Osteoblast (primary cell): ENCODE measurements around the gene LILRB4. TPM values are rescaled to one million over a fixed set of nuclear protein-coding genes. Genes with fewer than 3 reads are reported as not detected.
"Not testable (repeated sequence)": the region's sequence is repeated elsewhere in the genome, so short reads cannot be mapped to it uniquely, and the experiment has no call there.

Source experiments
- DNase-seq: peaks from one replicate; pipeline ENCODE4 v3.0.0; 2011; ENCODE audit warnings: low spot score, mixed read lengths; ENCODE audit not compliant: insufficient read length; ENCODE audit errors: missing footprints
- H2AFZ ChIP-seq: 2 replicates; pipeline ENCODE4 v1.6.0; 2011; ENCODE audit warnings: mild to moderate bottlenecking, low read length
- H3K27ac ChIP-seq: 2 replicates; pipeline ENCODE4 v1.5.1; 2011; ENCODE audit warnings: mild to moderate bottlenecking, low read depth, low read length, moderate library complexity
- H3K27me3 ChIP-seq: 2 replicates; pipeline ENCODE4 v1.6.0; 2012; ENCODE audit warnings: mild to moderate bottlenecking, control low read depth, inconsistent platforms, low read length, moderate library complexity; ENCODE audit not compliant: insufficient read depth
- H3K36me3 ChIP-seq: 2 replicates; pipeline ENCODE4 v1.5.1; 2011; ENCODE audit warnings: mild to moderate bottlenecking, low read length, control low read depth, moderate library complexity; ENCODE audit not compliant: insufficient read depth
- H3K4me1 ChIP-seq: 2 replicates; pipeline ENCODE4 v1.5.1; 2011; ENCODE audit warnings: mild to moderate bottlenecking, low read length, control low read depth, moderate library complexity; ENCODE audit not compliant: insufficient read depth
- H3K4me2 ChIP-seq: 2 replicates; pipeline ENCODE4 v1.6.0; 2011; ENCODE audit warnings: mild to moderate bottlenecking, low read length; ENCODE audit not compliant: insufficient read depth
- H3K4me3 ChIP-seq: fragments of 200-600 bp; sonication (generic); 3 replicates; pipeline ENCODE4 v1.5.1; 2012; ENCODE audit warnings: mild to moderate bottlenecking, low read length, inconsistent platforms; ENCODE audit not compliant: insufficient read depth
- H3K79me2 ChIP-seq: 2 replicates; pipeline ENCODE4 v1.6.0; 2012; ENCODE audit warnings: mild to moderate bottlenecking, low read length, control low read depth, inconsistent platforms; ENCODE audit not compliant: insufficient read depth
- H3K9me3 ChIP-seq: 2 replicates; pipeline ENCODE4 v1.5.1; 2011; ENCODE audit warnings: low read depth, low read length, control low read depth
- H4K20me1 ChIP-seq: 2 replicates; pipeline ENCODE4 v1.6.0; 2012; ENCODE audit warnings: mild to moderate bottlenecking, low read length, control low read depth; ENCODE audit not compliant: insufficient read depth
- total RNA-seq: library from RNA; depleted of rRNA; stranded (reverse); fragments of >200 nt; gene quantifications from 2 replicates; pipeline ENCODE4 v1.2.3, GENCODE V29; 2012
- TF ChIP-seq, protein P1 (sequence below): IDR thresholded peaks from 2 replicates; pipeline ENCODE4 v1.5.1; 2011; ENCODE audit warnings: mild to moderate bottlenecking, low read depth, low read length, moderate library complexity; ENCODE audit errors: extremely low read depth

Gene LILRB4
- total RNA-seq, 1 donor, result under 0.01 TPM

DNA sequence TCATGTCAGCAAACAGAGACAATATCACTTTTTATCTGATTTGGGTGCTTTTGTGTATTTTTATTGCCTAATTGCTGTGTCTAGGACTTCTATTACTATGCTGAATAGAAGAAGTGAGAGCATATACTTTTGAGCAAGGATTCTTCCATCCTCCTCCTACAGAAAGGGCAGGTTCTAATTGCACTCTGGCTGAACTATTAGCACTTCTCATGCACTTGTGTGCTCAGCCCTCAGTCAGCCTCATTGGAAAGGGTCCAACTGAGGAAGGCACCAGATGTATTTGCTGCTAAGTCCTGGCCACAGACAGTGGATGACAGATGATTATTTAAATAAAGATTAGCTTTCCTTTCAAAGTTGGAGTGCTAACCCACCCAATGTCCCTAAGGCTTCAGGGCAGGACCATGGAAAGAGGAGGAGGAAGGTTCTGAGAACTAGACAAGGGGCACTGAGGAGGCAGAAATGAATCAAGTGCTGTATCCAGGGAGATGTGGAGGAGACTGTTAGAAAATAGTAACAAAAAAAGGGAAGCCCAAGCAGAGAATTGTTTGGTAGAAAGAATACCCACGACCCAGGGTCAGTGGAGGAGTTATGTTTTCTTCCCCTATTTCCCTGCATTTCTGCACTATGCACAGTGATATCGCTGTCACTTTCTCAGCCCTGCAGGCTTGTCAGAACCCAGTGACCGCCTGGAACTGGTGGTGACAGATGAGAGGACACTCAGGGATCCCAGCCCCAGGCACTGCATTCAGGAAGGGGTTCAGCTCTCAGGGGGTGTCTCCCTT lies 8.0 kb downstream of the LILRB4 start:
- Histone ChIP-seq H3K27ac (no peak overlapping the region), H3K4me1 (no peaks in the 10 kb centered on the region), H3K27me3 (no peaks in the 10 kb centered on the region), H3K79me2 (no peaks in the 10 kb centered on the region), H2AFZ (no peak overlapping the region), H3K36me3 (no peaks in the 10 kb centered on the region), H3K4me3 (no peak overlapping the region), H3K4me2 (no peak overlapping the region), H4K20me1 (no peaks in the 10 kb centered on the region), H3K9me3 (no peaks in the 10 kb centered on the region)
- no peak for DNase-seq
- TF ChIP-seq, protein P1, sequence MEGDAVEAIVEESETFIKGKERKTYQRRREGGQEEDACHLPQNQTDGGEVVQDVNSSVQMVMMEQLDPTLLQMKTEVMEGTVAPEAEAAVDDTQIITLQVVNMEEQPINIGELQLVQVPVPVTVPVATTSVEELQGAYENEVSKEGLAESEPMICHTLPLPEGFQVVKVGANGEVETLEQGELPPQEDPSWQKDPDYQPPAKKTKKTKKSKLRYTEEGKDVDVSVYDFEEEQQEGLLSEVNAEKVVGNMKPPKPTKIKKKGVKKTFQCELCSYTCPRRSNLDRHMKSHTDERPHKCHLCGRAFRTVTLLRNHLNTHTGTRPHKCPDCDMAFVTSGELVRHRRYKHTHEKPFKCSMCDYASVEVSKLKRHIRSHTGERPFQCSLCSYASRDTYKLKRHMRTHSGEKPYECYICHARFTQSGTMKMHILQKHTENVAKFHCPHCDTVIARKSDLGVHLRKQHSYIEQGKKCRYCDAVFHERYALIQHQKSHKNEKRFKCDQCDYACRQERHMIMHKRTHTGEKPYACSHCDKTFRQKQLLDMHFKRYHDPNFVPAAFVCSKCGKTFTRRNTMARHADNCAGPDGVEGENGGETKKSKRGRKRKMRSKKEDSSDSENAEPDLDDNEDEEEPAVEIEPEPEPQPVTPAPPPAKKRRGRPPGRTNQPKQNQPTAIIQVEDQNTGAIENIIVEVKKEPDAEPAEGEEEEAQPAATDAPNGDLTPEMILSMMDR, result no peak

DNA sequence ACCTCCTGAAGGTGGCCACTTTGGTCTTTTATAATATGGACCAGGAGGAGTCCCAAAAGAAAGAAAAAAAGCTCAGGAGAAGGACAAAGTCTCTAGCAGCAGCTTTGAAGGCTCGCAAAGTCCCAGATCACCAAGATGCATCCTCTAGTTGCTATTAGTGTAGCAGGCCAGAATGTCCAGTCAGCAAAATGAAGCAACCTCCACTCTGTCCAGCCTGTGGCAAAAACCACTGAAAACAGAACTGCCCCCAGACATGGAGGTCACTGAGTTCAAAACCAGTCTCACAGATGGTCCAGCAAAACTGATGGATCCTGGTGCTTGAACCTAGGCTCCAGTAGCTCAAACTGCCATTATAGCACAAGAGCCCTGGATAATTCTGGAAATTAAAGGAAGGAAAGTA lies 10.4 kb downstream of the LILRB4 start:
- Histone ChIP-seq H3K79me2 (no peaks in the 10 kb centered on the region), H3K4me2 (no peak overlapping the region), H2AFZ (no peak overlapping the region), H3K4me3 (no peak overlapping the region), H3K27me3 (no peaks in the 10 kb centered on the region), H3K36me3 (no peaks in the 10 kb centered on the region), H3K9me3 (no peaks in the 10 kb centered on the region), H3K27ac (no peak overlapping the region), H3K4me1 (no peaks in the 10 kb centered on the region), H4K20me1 (no peaks in the 10 kb centered on the region)
- DNase-seq, result no peak
- TF ChIP-seq, protein P1, result no peak

GRCh38 chr19:54674021-54674617 lies 11.3 kb downstream of the LILRB4 start:
- Histone ChIP-seq H3K9me3 (no peaks in the 10 kb centered on the region), H3K27me3 (no peaks in the 10 kb centered on the region), H3K27ac (no peak overlapping the region), H3K4me2 (no peak overlapping the region), H3K36me3 (no peaks in the 10 kb centered on the region), H3K4me1 (no peaks in the 10 kb centered on the region), H3K79me2 (no peaks in the 10 kb centered on the region), H2AFZ (no peak overlapping the region), H3K4me3 (no peak overlapping the region), H4K20me1 (no peaks in the 10 kb centered on the region)
- no peak for DNase-seq
- TF ChIP-seq, protein P1, result peak; percentile 62

- not testable (repeated sequence) for H3K79me2 ChIP-seq, H3K9me3 ChIP-seq, H3K4me1 ChIP-seq, H3K27ac ChIP-seq, H2AFZ ChIP-seq, H4K20me1 ChIP-seq, DNase-seq, H3K4me2 ChIP-seq, H3K36me3 ChIP-seq, H3K4me3 ChIP-seq, H3K27me3 ChIP-seq
- TF ChIP-seq, protein P1, result peak; percentile 75
These were observed 13.5 kb downstream of the LILRB4 start for GRCh38 chr19:54676210-54676834.
